Cardiac septum (tissue), 1 donor: ENCODE data around the gene CNTNAP5. TPM values are rescaled to one million over a fixed set of nuclear protein-coding genes. Genes with fewer than 3 reads are reported as not detected.

ENCODE experiments used
- DNase-seq: peaks from one replicate; pipeline ENCODE4 v3.0.0-alpha.2; 2020; ENCODE audit warnings: low spot score
- intact Hi-C: fragments of 100-400 bp; cut with DNase I; formaldehyde crosslinking; loops from one replicate; pipeline ENCODE4 v1.14.0; 2022
- total RNA-seq: library from RNA; stranded (reverse); fragmentation: NEBNext Ultra II Directional; extraction: Animal tissue kit (Norgen Biotek cat#: 25700); gene quantifications from one replicate; pipeline ENCODE4 v1.2.1, GENCODE V29; 2021
- donor health status: DM: no; HTN: no; CAD: no.

Gene CNTNAP5
- total RNA-seq, 1 donor from 2014 or later = not detected

DNA sequence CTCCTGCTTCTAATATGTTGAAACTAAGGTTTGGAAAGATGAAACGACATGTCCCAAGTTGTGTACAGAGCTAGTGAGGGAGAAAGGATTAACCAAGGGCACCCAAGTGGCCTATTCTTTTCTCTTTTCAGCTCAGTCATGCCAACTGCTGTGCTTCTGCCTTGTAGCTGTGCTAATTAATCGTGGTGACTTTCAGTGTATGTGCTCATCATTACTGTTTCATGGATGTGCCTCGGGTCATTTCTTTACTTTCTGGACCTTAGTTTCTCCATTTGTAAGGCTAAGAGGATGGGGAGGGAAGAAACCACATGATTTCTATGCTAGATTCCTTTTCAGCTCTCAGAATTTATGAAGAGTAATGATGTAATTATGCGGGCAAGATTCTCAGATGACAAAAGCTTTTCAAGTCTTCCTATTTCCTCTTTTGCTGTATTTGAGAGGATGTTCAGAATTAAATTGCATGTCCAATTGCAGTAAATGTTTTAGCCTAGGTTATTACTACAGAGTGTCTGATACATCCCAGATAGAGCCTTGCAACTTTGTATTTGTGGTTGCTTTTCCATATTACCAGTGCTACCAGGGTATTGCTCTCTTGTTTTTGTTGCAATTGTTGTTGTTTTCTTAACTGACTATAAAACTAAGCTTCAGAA lies 621.2 kb downstream of the CNTNAP5 start:
- DNase-seq = no peak
- intact Hi-C loops = no loop called here

DNA sequence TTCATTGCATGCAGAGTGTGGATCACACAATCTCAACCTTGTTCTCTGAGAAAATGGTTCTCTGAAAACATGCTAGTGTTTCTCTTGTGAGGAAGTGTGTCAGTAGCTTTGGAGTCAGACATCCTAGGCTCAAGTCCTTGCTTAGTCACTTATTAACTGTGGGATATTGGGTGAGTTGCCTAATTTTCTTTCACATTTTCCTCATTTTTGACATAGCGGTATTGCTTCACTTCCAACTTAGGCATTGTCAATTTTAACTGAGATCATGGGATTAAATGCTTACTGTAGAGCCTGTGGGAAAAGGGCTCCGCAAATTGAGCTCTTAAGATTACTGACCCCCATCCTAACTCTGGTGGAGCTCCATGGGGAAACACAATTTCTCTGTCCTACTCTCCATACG lies 622.2 kb downstream of the CNTNAP5 start:
- DNase-seq = no peak
- intact Hi-C loops = no loop called here

DNA sequence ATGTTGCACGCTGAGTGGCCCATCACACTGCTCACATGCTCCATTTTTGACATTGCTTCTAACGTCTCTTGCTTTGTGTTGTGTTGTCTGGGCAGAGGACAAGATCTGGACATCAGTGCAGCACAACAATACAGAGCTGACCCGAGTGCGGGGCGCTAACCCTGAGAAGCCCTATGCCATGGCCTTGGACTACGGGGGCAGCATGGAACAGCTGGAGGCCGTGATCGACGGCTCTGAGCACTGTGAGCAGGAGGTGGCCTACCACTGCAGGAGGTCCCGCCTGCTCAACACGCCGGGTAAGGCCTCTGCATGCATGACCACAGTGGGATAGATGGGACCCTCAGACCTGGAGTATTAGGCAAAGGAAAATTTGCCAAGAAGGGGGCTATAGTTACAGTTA lies 622.6 kb downstream of the CNTNAP5 start:
- DNase-seq = no peak
- intact Hi-C loops = no loop called here

DNA sequence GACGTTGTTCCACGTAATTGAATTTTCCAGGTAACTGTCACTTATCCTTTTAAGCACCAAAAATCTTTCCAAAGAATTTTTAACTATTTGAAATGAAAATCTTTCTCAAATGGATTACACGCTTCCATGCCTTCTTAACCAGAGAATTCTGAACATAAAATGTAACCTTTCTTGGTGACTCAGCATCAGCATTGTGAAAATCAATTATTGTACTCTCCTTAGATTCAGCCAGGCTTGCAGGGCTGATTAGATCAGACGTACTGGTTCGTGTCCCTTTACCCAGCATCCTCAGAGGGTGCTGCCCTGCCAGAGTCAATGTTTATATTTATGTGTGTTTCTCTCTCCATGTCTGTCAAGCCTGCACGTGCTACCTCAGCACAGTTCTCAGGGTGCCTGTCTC lies 623.9 kb downstream of the CNTNAP5 start:
- intact Hi-C loops = no loop called here
- no peak for DNase-seq

DNA sequence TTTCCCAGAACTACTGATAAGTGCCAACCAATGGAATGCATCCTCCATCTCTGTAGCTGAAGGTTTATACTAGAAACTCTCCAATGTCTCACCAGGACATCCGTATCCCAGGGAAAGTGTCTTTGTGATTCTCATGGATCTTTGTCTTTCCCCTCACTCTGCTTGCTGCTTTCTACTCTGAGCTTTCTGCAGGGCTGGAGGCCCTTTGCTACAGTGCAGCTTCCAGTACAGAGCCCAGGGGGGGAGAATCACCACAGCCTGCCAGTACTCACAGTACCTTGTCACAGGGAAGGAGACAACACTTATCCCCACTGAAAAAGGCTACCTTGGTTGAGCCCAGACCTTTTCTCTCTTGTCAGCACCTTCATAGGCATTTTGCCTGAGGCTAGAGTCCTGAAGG lies 627.0 kb downstream of the CNTNAP5 start:
- intact Hi-C loops = no loop called here
- DNase-seq = no peak

DNA sequence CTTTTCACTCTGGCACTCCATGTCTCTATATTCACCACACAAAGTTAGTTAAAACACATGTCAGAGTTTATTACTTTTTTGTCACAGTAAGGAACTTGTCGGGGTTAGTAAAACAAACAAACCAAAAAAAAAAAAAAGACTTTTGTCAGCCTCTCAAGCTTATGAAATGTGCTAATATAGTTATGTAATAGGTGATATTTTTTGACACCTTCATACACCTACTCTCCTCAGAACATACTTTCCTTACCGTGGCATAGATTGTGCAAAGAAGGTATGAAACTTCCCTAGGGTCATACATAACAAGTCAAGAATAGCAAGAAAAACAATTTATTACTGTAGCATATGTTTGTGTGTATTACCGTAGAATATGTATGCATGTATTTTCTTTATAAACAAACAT lies 633.3 kb downstream of the CNTNAP5 start:
- intact Hi-C loops = no loop called here

DNA sequence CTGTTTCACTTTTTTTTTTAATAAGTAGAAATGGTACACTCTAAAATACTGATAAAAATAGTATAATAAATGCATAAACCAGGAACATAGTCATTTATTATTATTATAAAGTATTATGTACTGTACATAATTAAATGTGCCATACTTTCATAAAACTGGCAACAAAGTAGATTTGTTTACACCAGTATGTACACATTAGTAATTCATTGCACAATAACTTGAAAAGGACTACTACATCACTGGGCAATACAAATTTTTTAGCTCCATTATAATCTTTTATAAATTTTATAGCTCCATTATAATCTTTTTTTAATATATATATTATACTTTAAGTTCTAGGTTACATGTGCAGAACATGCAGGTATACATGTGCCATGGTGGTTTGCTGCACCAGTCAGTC lies 636.5 kb downstream of the CNTNAP5 start:
- intact Hi-C loops = no loop called here
- DNase-seq = no peak

More for the DNA sequence above, 633.3 kb downstream of the CNTNAP5 start:
- DNase-seq = no peak

DNA sequence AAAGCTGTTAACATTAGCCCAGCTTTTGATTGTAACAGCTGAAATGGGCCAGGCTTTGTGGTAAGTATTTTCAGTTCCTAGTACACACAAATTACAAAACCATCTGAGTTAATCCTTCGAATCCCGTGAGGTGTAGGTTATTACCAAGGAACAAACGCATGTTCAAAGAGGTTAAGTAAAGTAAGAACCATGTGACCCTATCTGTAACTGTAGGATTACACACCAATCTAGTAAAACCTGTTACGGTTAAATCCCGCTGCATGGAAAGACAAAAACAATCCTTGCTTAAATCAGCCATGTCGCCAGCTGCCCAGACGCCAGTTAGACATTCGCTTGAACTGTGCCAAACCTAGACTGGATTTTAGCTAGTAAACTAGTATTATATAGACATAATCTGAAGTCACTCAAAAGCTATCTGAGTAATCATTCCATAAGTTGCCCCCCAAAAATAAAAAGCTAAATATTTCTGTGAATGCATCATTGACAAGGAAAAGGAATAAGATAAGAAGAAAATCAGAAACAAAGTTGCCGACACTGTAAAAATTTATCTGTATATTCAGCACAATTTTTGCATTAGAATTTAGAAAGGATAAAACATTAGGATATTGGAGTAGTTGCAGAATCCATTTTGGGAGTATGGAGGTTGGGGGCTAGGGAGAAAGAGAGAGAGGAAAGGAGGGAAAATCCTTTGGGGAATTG lies 638.0 kb downstream of the CNTNAP5 start:
- intact Hi-C loops = no loop called here
- DNase-seq = no peak

DNA sequence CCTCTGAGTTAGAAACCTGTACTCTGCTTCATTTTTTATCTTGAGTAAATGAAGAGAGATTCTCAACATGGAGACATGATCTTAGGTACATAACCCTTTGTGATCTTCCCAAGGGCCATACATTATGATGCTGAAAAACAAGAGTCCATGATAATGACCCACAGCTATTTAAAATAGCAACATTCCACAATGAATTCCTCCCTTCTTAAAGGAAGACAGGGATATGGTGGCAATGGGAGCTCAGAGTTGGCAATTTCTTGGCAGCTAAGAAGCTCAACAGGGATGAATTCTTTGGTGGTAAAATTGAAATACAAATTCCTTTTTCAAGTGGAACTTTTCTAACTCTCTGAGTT lies 638.5 kb downstream of the CNTNAP5 start:
- DNase-seq = no peak
- intact Hi-C loops = no loop called here

DNA sequence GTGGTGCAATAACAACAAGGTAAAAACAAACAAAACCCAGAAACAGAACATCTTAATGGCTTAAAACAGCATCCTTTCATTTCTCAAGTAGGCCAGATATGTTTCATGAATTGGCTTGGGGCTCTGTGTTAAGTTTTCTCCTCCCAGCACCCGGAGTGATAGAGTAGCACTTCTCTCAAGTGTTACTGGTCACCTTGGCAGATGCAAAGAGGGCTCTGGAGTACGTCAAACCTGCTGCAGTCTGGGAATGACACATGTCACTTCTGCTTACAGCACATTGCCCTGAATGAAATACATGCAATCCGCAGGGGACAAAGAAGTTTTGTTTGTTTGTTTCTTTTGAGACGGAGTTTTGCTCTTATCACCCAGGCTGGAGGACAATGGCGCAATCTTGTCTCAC lies 639.3 kb downstream of the CNTNAP5 start:
- intact Hi-C loops = no loop called here

DNA sequence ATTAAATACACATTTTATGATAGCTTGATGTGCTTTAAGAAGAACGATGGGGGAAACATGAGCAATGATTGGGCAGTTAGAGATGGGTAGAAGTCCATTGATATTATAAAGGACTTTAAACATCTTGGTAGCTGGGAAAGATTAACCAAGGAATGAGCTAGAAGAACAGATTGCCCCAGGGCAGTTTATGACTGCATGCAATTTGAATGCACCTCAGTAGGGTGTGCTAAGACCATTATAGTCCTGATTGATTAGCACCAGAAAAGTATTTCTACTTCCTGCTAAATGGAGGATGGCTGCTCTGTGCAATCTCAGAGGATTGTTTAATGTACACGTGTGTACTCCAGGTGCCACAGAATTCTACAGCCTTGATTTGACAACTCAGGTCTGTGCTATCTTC lies 641.9 kb downstream of the CNTNAP5 start:
- intact Hi-C loops = no loop called here

More for the DNA sequence above, 639.3 kb downstream of the CNTNAP5 start:
- no peak for DNase-seq

DNA sequence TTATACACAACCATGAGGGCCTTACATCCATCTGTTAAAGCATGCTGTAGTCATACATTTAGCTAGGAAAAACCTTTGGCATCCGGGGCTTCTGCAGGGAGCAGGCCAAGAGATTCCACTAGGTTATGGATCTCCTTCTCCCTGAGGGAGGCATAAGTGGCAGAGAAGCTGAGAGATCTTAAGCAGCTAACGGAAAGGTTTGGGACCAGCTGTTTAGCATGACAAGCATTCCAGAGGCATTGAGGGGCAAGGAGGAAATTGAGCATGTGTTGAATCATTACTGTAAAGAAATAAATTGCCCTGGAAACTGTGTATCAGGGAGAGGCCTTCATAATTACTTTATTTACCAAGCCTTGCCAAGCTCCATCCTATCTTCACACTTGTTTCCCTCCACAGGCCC lies 643.1 kb downstream of the CNTNAP5 start:
- no peak for DNase-seq
- intact Hi-C loops = no loop called here

More for the DNA sequence above, 641.9 kb downstream of the CNTNAP5 start:
- DNase-seq = no peak

DNA sequence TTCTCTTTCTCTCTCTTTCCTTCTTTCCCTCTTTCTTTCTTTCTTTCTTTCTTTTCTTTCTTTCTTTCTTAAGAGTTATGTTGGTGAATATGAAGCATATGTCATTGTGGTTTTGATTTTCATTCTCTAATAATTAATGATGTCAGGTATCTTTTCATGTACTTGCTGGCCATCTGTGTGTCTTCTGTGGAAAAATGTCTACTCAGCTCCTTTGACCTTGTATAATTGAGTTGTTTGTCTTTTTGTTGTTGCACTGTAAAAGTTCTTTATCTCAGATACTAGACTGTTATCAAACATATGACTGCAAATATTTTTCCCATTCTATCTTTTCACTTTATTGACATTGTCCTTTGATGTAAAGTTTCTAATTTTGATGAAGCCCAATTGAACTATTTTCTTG lies 645.1 kb downstream of the CNTNAP5 start:
- DNase-seq = no peak
- intact Hi-C loops = no loop called here

DNA sequence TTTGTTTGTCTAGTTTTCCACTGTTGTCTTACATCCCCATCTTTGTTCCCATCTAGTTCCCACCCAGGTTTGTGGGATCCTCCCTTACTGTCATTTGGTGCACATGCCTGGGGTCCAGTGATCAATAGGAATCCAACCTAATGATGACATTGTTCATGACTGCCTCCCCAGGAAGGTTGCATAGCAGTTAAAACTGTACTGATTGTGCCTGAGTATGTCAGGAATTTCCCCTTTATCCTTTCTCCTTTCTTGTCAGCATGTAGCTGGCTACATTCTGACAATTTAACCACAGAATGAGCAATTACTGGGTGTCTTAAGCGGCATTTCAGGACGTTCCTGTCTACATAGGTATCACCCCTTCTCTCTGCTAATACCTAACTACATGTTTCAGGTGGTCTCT lies 653.0 kb downstream of the CNTNAP5 start:
- intact Hi-C loops = no loop called here
- DNase-seq = no peak

DNA sequence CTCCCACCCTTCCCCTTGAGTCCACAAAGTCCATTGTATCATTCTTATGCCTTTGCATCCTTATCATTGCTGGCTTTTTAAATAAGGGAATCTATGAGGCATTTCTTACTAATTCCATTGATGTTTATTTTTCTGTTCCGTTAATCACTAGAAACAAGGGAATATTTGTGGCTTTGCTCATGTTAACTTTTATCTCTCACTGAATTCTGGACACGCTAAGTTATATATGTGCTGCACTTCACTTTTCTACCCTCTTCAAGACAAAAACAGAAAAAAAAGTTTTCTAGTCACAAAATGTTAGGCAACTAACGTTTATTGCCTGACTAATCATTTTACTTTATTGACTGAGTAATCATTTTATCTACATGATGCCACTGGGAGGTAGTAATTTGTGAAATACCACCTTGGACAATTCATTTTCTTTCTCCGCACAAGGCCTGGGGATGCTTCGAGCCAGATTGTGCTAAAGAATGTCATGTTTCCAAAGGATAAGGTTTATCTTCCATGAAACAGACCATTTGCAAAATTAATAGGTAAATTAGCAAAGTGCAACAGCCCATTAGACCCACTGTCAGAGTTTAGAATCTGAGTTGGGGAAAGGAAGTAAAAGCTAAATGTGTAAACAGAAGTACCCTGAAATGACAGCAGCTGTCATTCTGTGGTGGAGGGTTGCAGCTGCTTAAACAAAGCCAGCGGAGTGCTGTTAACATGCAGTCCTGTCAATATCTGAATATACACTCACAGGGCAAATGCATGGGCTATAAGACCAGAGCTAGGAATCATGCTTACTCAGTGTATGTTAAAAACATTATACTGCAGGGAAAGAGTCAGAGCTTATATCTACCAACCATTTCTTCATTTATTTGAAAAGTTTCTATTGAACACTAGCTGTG lies 658.7 kb downstream of the CNTNAP5 start:
- intact Hi-C loops = loop anchor here (10.0 kb wide), 1 partner anchor 199 kb away; no protein-coding TSS in a partner anchor
- DNase-seq = no peak

DNA sequence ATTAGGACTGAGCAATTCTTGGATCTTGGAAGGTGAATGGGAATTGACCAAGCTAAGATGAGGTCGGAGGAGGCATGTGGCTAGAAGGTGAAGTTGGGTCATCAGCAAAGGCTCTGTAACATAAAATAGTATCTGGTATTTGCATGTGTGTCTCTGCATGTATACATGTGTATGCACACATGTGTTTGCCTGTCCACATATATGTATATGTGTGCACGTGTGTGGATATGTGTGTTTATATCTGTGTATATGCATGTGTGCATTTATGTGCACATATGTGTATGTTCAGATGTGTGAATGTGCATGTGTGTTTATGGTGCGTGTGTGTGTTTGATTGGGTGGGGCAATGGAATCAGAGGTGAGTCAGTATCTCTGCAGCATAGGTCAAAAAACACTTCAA lies 664.3 kb downstream of the CNTNAP5 start:
- DNase-seq = no peak
- intact Hi-C loops = loop anchor here (10.0 kb wide), 1 partner anchor 205 kb away; no protein-coding TSS in a partner anchor

DNA sequence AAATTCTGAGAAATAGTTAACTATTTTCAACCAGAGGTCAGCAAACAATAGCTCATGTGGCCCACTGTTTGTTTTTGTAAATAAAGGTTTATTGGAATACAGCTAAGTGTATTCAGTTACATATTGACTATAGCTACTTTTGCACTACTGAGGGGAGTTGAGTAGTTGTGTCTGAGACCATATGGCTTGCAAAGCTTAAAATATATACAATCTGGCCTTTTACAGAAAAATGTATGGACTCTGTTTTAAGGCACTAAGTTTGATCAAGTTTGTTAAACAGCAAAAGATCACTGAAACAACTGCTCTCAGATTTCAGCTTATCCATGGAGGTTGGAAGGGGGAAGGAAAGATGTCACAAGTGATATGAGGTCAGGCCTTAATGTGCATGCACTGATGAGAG lies 667.1 kb downstream of the CNTNAP5 start:
- DNase-seq = no peak
- intact Hi-C loops = no loop called here

DNA sequence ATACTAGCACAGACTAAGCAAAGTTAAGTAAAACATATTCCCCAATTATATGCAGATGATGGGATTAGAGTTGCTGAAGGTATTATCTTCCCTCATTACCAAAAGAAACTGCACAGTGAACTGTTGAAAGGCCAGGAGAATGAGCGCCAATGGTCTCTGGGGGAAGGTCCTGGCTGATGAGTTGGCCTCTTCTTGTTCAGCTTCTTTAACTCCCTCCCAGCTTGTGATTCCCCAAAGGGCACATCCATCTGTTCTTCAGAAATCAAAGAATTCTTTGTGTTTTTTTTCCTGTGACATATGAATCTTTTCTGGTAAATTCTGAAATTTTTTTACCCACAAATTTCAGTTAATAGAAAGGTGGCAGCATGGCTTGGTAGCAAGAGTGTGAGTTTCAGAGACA lies 667.6 kb downstream of the CNTNAP5 start:
- no peak for DNase-seq
- intact Hi-C loops = no loop called here

DNA sequence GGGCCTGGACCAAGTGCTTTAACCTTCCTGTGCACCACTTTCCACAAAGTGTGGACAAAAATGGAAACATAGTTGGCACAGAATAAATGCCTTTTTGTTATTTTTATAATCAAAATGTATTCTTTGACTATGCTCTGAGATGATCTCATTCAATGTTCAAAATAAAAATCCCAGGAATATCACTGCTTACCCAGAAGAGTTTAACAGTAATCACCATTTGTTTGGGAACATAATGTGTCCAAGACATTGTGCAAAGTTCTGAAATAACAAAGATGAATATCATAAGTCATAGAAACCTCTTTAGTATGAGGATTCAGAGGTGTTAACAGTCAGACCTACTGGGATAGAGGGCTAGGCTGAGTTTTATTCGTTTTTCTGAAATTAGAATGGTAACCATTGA lies 668.1 kb downstream of the CNTNAP5 start:
- intact Hi-C loops = no loop called here
- DNase-seq = no peak

DNA sequence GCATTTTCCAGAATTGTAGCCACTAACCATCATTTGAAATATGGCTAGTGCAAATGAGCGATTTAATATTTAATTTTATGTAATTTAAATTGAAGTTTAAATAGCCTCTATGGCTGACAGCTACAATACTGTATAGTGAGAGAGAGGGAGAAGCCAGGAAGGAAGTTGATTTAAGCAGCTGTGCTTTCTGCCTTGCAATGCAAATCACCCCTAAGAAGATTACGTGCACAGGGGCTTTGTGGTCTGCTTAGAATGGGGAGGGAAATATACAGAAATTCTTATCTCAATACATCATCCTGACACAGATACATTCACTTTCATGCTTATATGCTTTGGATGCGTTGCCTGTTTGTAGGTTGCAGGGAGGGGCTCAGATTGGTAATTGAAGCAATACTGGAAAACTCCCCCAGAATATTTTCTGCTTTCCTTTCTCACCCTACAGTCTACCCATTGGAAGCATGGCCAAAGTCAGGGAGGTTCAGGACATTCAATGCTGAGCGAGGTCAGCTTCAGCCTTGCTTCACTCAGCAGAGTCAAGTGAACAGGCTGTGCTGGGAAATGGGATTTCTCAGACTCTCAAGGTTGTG lies 674.0 kb downstream of the CNTNAP5 start:
- intact Hi-C loops = no loop called here
- no peak for DNase-seq
